22Rv1 (cell line): Measurements from ENCODE around the gene PTPRQ.

Experiments
- CTCF ChIP-seq: fragments of 450-650 bp; IDR thresholded peaks from 2 replicates; pipeline ENCODE4 v1.5.1; 2017; ENCODE audit warnings: mild to moderate bottlenecking
- ZFX ChIP-seq: fragments of 450-650 bp; IDR thresholded peaks from 2 replicates; pipeline ENCODE4 v1.6.1; 2017; ENCODE audit warnings: antibody characterized with exemption, borderline replicate concordance

- no peak for TF ChIP-seq CTCF
- TF ChIP-seq ZFX, result no peak
These were observed 60.5 kb downstream of the PTPRQ start for GRCh38 chr12:80504389-80505163.
